GM21619 (cell line): Measurements from ENCODE around the gene PKNOX2.
A peak's percentile ranks its signal among the peaks of the same experiment; 100 is the strongest.

Experiments used
- ATAC-seq: cut with Tn5 transposase; IDR thresholded peaks from one replicate; pipeline ENCODE4 v1.9.1; 2021; ENCODE audit not compliant: unreplicated experiment

The PKNOX2 gene

GRCh38 chr11:125401746-125402145 lies 237.2 kb downstream of the PKNOX2 start:
- ATAC-seq, result no peak

GRCh38 chr11:125402435-125402834 lies 237.9 kb downstream of the PKNOX2 start:
- ATAC-seq, result no peak

- no peak for ATAC-seq
These were observed 239.7 kb downstream of the PKNOX2 start for GRCh38 chr11:125404157-125404810.

GRCh38 chr11:125404811-125405790 lies 240.6 kb downstream of the PKNOX2 start:
- peak; percentile 87 for ATAC-seq

- ATAC-seq, result no peak
These were observed 242.5 kb downstream of the PKNOX2 start for GRCh38 chr11:125407046-125407445.

GRCh38 chr11:125408311-125408711 lies 243.8 kb downstream of the PKNOX2 start:
- no peak for ATAC-seq

- ATAC-seq, result no peak
These were observed 245.5 kb downstream of the PKNOX2 start for GRCh38 chr11:125410091-125410490.

- no peak for ATAC-seq
These were observed 247.6 kb downstream of the PKNOX2 start for GRCh38 chr11:125412177-125412496.

- ATAC-seq, result no peak
These were observed 248.0 kb downstream of the PKNOX2 start for GRCh38 chr11:125412509-125412908.

- no peak for ATAC-seq
These were observed 248.7 kb downstream of the PKNOX2 start for GRCh38 chr11:125413226-125413625.

GRCh38 chr11:125414121-125414520 lies 249.6 kb downstream of the PKNOX2 start:
- ATAC-seq, result no peak

GRCh38 chr11:125416981-125417935 lies 252.7 kb downstream of the PKNOX2 start:
- ATAC-seq, result no peak

- no peak for ATAC-seq
These were observed 253.8 kb downstream of the PKNOX2 start for GRCh38 chr11:125418396-125418795.

- no peak for ATAC-seq
These were observed 258.1 kb downstream of the PKNOX2 start for GRCh38 chr11:125422681-125423080.

GRCh38 chr11:125423247-125423849 lies 258.8 kb downstream of the PKNOX2 start:
- no peak for ATAC-seq

- ATAC-seq, result no peak
These were observed 261.1 kb downstream of the PKNOX2 start for GRCh38 chr11:125425601-125426000.

GRCh38 chr11:125426818-125427528 lies 262.4 kb downstream of the PKNOX2 start:
- no peak for ATAC-seq

- no peak for ATAC-seq
These were observed 264.1 kb downstream of the PKNOX2 start for GRCh38 chr11:125428486-125429173.

GRCh38 chr11:125429174-125429707 lies 264.7 kb downstream of the PKNOX2 start:
- no peak for ATAC-seq
